HCT116 (cell line): ENCODE data around the gene KMT2B.

ENCODE experiments used
- POLR2A ChIP-seq: IDR thresholded peaks from 2 replicates; pipeline ENCODE4 v1.7.0; 2011; ENCODE audit warnings: borderline replicate concordance; ENCODE audit not compliant: insufficient read depth, insufficient read length; ENCODE audit errors: extremely low read depth
- POLR2AphosphoS5 ChIP-seq: IDR thresholded peaks from 2 replicates; pipeline ENCODE4 v1.6.1; 2011; ENCODE audit warnings: mild to moderate bottlenecking, low read depth, low read length, moderate library complexity
- SRF ChIP-seq: IDR thresholded peaks from 2 replicates; pipeline ENCODE4 v1.6.1; 2012; ENCODE audit warnings: low read depth
- TF ChIP-seq, protein P1 (sequence below), 3 experiments: fragments of 200-600 bp in 1 of 3; sonication (generic) in 1 of 3; IDR thresholded peaks in 2 of 3; conservative IDR thresholded peaks in 1 of 3; 2 replicates each; pipeline ENCODE4 v1.5.1; 2012 to 2017; ENCODE audit warnings: low read depth in 2 of 3, low read length in 2 of 3, antibody characterized with exemption in 1 of 3, borderline replicate concordance in 1 of 3, control low read depth in 1 of 3, mild to moderate bottlenecking in 1 of 3, mixed read lengths in 1 of 3, mixed run types in 1 of 3, moderate library complexity in 1 of 3; ENCODE audit not compliant: insufficient read depth in 1 of 3
- TF ChIP-seq, protein P2 (sequence below): IDR thresholded peaks from 2 replicates; pipeline ENCODE4 v1.6.1; 2012; ENCODE audit warnings: low read depth
- TF ChIP-seq, protein P3 (sequence below): IDR thresholded peaks from 2 replicates; pipeline ENCODE4 v1.6.1; 2012

DNA sequence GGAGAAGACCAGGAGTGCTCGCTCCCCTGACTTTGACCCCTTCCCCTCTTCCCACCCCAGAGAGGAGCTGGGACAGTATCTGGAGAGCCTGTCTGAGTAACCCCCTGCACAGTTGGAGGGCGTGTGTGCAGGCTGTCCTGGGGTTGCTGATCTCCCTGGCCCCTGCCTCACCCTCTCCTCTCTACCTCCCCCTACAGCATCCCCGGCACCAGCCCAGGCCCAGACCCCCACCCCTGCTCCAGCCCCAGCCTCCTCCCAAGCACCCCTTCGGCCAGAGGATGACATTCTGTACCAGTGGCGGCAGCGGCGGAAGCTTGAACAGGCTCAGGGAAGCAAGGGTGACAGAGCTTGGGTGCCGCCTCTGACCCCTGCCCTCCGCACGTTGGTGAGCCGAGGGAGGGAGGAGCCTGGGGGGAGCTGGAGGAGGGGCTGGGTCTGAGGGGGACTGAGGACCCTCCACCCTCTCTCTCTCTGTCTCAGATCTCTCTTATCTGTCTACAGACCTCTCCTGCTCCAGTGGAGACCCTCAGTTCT lies 48.8 kb downstream of the KMT2B start:
- TF ChIP-seq, protein P1, sequence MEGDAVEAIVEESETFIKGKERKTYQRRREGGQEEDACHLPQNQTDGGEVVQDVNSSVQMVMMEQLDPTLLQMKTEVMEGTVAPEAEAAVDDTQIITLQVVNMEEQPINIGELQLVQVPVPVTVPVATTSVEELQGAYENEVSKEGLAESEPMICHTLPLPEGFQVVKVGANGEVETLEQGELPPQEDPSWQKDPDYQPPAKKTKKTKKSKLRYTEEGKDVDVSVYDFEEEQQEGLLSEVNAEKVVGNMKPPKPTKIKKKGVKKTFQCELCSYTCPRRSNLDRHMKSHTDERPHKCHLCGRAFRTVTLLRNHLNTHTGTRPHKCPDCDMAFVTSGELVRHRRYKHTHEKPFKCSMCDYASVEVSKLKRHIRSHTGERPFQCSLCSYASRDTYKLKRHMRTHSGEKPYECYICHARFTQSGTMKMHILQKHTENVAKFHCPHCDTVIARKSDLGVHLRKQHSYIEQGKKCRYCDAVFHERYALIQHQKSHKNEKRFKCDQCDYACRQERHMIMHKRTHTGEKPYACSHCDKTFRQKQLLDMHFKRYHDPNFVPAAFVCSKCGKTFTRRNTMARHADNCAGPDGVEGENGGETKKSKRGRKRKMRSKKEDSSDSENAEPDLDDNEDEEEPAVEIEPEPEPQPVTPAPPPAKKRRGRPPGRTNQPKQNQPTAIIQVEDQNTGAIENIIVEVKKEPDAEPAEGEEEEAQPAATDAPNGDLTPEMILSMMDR (IDR thresholded peaks at IDR 0.05 in 2 of 3, conservative IDR thresholded peaks at IDR 0.05 in 1 of 3; ENCODE audit: borderline replicate concordance in 1 of 3, insufficient read depth in 1 of 3, low read depth in 2 of 3, low read length in 2 of 3) = no peak
- TF ChIP-seq POLR2AphosphoS5 (no peak), POLR2A (no peak), SRF (no peak)
- TF ChIP-seq, protein P2, sequence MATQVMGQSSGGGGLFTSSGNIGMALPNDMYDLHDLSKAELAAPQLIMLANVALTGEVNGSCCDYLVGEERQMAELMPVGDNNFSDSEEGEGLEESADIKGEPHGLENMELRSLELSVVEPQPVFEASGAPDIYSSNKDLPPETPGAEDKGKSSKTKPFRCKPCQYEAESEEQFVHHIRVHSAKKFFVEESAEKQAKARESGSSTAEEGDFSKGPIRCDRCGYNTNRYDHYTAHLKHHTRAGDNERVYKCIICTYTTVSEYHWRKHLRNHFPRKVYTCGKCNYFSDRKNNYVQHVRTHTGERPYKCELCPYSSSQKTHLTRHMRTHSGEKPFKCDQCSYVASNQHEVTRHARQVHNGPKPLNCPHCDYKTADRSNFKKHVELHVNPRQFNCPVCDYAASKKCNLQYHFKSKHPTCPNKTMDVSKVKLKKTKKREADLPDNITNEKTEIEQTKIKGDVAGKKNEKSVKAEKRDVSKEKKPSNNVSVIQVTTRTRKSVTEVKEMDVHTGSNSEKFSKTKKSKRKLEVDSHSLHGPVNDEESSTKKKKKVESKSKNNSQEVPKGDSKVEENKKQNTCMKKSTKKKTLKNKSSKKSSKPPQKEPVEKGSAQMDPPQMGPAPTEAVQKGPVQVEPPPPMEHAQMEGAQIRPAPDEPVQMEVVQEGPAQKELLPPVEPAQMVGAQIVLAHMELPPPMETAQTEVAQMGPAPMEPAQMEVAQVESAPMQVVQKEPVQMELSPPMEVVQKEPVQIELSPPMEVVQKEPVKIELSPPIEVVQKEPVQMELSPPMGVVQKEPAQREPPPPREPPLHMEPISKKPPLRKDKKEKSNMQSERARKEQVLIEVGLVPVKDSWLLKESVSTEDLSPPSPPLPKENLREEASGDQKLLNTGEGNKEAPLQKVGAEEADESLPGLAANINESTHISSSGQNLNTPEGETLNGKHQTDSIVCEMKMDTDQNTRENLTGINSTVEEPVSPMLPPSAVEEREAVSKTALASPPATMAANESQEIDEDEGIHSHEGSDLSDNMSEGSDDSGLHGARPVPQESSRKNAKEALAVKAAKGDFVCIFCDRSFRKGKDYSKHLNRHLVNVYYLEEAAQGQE = no peak
- TF ChIP-seq, protein P3, sequence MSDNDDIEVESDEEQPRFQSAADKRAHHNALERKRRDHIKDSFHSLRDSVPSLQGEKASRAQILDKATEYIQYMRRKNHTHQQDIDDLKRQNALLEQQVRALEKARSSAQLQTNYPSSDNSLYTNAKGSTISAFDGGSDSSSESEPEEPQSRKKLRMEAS = no peak
